ENCODE results near the gene MBTPS1. TPM values are rescaled to one million over a fixed set of nuclear protein-coding genes. Genes with fewer than 3 reads are reported as not detected.

Gene MBTPS1
- total RNA-seq, 1 experiment from 2014 or later, result 46.9 TPM

DNA sequence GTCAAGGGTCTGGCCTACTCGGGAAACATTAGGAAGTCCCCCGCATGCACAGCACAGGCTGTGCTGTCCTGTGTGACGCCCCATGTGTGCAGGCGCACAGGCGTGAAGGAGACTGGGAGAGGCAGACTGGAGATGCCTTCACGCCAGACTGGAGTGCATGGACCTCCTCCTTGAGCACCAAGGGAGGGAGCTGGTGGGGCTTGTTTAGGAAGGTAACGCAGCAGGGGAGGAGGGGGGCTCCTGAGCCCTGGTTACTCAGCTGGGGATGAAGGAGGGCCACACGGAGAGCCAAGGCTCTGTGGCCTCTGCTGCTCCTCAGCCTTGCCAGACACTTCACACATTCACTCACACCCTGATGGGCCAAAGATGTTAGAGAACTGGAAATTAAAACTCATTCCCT, 20.5 kb upstream of the MBTPS1 start (continued):
- TF ChIP-seq, protein P1, sequence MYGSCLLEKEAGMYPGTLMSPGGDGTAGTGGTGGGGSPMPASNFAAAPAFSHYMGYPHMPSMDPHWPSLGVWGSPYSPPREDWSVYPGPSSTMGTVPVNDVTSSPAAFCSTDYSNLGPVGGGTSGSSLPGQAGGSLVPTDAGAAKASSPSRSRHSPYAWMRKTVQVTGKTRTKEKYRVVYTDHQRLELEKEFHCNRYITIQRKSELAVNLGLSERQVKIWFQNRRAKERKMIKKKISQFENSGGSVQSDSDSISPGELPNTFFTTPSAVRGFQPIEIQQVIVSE (CRISPR knock-in tag; IDR thresholded peaks at IDR 0.05; ENCODE audit: borderline replicate concordance), result no peak
- TF ChIP-seq CREB1 (CRISPR knock-in tag; IDR thresholded peaks at IDR 0.05) (no peak), RORB (CRISPR knock-in tag; IDR thresholded peaks at IDR 0.05) (no peak), FOXP1 (CRISPR knock-in tag; IDR thresholded peaks at IDR 0.05; ENCODE audit: borderline replicate concordance) (no peak), JAZF1 (CRISPR knock-in tag; IDR thresholded peaks at IDR 0.05) (no peak), TEAD4 (CRISPR knock-in tag; IDR thresholded peaks at IDR 0.05) (no peak)
- TF ChIP-seq, protein P2, sequence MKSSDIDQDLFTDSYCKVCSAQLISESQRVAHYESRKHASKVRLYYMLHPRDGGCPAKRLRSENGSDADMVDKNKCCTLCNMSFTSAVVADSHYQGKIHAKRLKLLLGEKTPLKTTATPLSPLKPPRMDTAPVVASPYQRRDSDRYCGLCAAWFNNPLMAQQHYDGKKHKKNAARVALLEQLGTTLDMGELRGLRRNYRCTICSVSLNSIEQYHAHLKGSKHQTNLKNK (CRISPR knock-in tag; IDR thresholded peaks at IDR 0.05), result no peak
- TF ChIP-seq, protein P3, sequence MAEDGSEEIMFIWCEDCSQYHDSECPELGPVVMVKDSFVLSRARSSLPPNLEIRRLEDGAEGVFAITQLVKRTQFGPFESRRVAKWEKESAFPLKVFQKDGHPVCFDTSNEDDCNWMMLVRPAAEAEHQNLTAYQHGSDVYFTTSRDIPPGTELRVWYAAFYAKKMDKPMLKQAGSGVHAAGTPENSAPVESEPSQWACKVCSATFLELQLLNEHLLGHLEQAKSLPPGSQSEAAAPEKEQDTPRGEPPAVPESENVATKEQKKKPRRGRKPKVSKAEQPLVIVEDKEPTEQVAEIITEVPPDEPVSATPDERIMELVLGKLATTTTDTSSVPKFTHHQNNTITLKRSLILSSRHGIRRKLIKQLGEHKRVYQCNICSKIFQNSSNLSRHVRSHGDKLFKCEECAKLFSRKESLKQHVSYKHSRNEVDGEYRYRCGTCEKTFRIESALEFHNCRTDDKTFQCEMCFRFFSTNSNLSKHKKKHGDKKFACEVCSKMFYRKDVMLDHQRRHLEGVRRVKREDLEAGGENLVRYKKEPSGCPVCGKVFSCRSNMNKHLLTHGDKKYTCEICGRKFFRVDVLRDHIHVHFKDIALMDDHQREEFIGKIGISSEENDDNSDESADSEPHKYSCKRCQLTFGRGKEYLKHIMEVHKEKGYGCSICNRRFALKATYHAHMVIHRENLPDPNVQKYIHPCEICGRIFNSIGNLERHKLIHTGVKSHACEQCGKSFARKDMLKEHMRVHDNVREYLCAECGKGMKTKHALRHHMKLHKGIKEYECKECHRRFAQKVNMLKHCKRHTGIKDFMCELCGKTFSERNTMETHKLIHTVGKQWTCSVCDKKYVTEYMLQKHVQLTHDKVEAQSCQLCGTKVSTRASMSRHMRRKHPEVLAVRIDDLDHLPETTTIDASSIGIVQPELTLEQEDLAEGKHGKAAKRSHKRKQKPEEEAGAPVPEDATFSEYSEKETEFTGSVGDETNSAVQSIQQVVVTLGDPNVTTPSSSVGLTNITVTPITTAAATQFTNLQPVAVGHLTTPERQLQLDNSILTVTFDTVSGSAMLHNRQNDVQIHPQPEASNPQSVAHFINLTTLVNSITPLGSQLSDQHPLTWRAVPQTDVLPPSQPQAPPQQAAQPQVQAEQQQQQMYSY (CRISPR knock-in tag; IDR thresholded peaks at IDR 0.05), result no peak
- TF ChIP-seq, protein P4, sequence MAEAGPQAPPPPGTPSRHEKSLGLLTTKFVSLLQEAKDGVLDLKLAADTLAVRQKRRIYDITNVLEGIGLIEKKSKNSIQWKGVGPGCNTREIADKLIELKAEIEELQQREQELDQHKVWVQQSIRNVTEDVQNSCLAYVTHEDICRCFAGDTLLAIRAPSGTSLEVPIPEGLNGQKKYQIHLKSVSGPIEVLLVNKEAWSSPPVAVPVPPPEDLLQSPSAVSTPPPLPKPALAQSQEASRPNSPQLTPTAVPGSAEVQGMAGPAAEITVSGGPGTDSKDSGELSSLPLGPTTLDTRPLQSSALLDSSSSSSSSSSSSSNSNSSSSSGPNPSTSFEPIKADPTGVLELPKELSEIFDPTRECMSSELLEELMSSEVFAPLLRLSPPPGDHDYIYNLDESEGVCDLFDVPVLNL (CRISPR knock-in tag; IDR thresholded peaks at IDR 0.05; ENCODE audit: borderline replicate concordance, low read depth), result no peak

DNA sequence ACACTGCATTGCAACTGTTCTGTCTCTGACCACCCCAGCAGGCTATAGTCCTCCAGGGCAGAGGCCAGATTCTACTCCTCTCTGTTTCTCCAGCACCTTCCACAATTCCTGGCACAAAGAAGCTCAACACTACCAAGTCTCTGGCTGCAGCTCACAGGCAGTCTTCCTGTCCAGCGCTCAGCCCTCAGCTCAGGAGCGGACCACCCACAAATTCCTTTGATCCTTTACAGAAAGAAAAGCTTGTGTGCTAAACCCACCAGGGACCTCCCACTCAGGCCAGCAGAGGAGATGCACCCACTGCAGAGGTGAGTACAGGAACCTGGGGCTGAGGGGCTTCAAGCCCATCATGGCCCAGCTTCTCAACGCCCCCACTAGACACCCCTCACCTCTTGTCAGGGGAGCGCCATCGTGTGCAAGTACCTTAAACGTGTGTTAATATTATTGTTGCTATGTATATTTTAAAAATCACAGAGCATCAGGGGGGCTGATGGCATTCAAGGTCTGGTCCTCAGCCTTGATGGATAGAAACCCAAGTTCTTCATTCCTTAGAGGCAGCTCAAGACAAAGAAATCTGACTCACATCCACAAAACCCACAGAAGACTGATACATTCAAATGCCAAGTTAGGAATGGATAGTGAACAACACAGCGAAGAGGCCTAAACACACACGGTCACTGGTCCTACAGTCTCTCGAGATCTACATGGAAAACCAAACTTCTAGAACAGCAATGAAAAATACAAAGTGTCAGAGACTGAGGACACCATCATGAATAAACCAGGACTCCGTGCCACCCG, 19.8 kb upstream of the MBTPS1 start:
- no peak overlapping the region for H3K4me3 Mint-ChIP-seq
- ChIA-PET CTCF (interaction anchor here (0.9 to 1.1 kb wide), 2 partner anchors 50 to 52 kb away, joined by 4 to 5 read pairs; partner anchors contain the start of gene TAF1C), POLR2A (interaction anchor here (0.7 to 1.1 kb wide), 3 partner anchors 12 to 50 kb away, joined by 3 read pairs; partner anchors contain the start of genes MBTPS1 and TAF1C)
- DNase-seq (ENCODE audit: low spot score), result no peak
- peaks cover 57% of the 10 kb centered on the region for H3K4me1 Mint-ChIP-seq
- no peaks in the 10 kb centered on the region for H3K27me3 Mint-ChIP-seq (ENCODE audit: low read depth)
- H3K9me3 Mint-ChIP-seq, result no peaks in the 10 kb centered on the region
- ATAC-seq, result no peak
- peak overlapping the region; percentile 86 for H3K27ac Mint-ChIP-seq
- TF ChIP-seq, protein P2 (CRISPR knock-in tag; IDR thresholded peaks at IDR 0.05), result no peak
- TF ChIP-seq, protein P5, sequence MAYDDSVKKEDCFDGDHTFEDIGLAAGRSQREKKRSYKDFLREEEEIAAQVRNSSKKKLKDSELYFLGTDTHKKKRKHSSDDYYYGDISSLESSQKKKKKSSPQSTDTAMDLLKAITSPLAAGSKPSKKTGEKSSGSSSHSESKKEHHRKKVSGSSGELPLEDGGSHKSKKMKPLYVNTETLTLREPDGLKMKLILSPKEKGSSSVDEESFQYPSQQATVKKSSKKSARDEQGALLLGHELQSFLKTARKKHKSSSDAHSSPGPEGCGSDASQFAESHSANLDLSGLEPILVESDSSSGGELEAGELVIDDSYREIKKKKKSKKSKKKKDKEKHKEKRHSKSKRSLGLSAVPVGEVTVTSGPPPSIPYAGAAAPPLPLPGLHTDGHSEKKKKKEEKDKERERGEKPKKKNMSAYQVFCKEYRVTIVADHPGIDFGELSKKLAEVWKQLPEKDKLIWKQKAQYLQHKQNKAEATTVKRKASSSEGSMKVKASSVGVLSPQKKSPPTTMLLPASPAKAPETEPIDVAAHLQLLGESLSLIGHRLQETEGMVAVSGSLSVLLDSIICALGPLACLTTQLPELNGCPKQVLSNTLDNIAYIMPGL (CRISPR knock-in tag; IDR thresholded peaks at IDR 0.05), result no peak
- no peak for TF ChIP-seq NFATC4 (CRISPR knock-in tag; IDR thresholded peaks at IDR 0.05)
- no peak for TF ChIP-seq MXD4 (CRISPR knock-in tag; IDR thresholded peaks at IDR 0.05; ENCODE audit: borderline replicate concordance)
- TF ChIP-seq, protein P6, sequence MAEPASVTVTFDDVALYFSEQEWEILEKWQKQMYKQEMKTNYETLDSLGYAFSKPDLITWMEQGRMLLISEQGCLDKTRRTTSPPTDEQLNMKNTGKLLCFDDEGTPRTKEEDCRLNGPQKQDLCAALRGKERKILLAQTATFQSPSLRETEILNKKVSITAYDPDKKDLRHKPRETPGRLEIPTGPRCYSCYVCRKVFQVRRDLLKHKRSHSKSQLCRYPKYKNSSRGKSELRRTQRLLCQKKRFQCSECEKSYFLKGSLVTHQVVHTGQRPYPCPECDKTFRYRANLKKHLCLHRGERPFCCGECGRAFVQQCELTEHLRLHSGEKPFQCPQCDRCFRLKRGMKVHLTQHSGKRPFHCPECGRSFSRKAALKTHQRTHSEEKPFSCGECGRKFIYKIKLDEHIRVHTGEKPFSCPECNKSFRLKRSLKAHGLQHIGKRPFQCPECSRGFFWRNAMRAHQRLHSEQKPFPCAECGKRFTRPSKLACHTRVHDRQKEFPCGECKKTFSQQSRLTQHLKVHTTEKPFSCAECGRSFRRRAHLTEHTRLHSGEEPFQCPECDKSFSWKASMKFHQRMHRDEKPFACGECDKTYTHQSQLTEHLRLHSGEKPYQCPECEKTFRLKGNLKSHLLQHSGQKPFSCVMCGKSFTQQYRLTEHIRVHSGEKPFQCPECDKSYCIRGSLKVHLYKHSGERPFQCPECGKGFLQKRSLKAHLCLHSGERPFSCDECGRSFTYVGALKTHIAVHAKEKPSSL (CRISPR knock-in tag; conservative IDR thresholded peaks at IDR 0.05), result no peak
- no peak for TF ChIP-seq FOXJ3 (CRISPR knock-in tag; IDR thresholded peaks at IDR 0.05; ENCODE audit: borderline replicate concordance)
- TF ChIP-seq, protein P7, sequence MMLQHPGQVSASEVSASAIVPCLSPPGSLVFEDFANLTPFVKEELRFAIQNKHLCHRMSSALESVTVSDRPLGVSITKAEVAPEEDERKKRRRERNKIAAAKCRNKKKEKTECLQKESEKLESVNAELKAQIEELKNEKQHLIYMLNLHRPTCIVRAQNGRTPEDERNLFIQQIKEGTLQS (CRISPR knock-in tag; conservative IDR thresholded peaks at IDR 0.05), result no peak
- no peak for TF ChIP-seq ZNF121 (CRISPR knock-in tag; IDR thresholded peaks at IDR 0.05)
- TF ChIP-seq, protein P8, sequence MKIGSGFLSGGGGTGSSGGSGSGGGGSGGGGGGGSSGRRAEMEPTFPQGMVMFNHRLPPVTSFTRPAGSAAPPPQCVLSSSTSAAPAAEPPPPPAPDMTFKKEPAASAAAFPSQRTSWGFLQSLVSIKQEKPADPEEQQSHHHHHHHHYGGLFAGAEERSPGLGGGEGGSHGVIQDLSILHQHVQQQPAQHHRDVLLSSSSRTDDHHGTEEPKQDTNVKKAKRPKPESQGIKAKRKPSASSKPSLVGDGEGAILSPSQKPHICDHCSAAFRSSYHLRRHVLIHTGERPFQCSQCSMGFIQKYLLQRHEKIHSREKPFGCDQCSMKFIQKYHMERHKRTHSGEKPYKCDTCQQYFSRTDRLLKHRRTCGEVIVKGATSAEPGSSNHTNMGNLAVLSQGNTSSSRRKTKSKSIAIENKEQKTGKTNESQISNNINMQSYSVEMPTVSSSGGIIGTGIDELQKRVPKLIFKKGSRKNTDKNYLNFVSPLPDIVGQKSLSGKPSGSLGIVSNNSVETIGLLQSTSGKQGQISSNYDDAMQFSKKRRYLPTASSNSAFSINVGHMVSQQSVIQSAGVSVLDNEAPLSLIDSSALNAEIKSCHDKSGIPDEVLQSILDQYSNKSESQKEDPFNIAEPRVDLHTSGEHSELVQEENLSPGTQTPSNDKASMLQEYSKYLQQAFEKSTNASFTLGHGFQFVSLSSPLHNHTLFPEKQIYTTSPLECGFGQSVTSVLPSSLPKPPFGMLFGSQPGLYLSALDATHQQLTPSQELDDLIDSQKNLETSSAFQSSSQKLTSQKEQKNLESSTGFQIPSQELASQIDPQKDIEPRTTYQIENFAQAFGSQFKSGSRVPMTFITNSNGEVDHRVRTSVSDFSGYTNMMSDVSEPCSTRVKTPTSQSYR (CRISPR knock-in tag; IDR thresholded peaks at IDR 0.05), result no peak
- no peak for TF ChIP-seq SP1 (CRISPR knock-in tag; conservative IDR thresholded peaks at IDR 0.05)
- no peak for TF ChIP-seq TCF7 (CRISPR knock-in tag; IDR thresholded peaks at IDR 0.05; ENCODE audit: low read depth)
- H3K36me3 Mint-ChIP-seq, result no peaks in the 10 kb centered on the region
